Activated CD8-positive, alpha-beta T cell treated with anti-CD3 and anti-CD28 coated beads, Interleukin-2, amount 10 ng/mL, durations not matched to agents 7 days and 5 days (primary cell): Measurements from ENCODE around the gene CNGB1. TPM values are rescaled to one million over a fixed set of nuclear protein-coding genes. Genes with fewer than 3 reads are reported as not detected.
"Not testable (repeated sequence)": the region's sequence is repeated elsewhere in the genome, so short reads cannot be mapped to it uniquely, and the experiment has no call there.

Experiments
- ATAC-seq: fragments of 150-1000 bp; cut with Tn5 transposase; one replicate; pipeline ENCODE4 v1.10.0; 2021; ENCODE audit warnings: moderate library complexity
- CTCF ChIA-PET: fragments of 350-600 bp; sonication (Branson Sonifier 250); formaldehyde crosslinking; loops from one replicate; lab custom pipeline; 2021; ENCODE audit warnings: antibody characterized with exemption; lab: Charles Lee
- POLR2A ChIA-PET: fragments of 350-600 bp; sonication (Branson Sonifier 250); formaldehyde crosslinking; loops from one replicate; lab custom pipeline; 2021; ENCODE audit warnings: antibody characterized with exemption; lab: Charles Lee
- DNase-seq: peaks from one replicate; pipeline ENCODE4 v3.0.0-alpha.2; 2020
- H3K27ac Mint-ChIP-seq: one replicate; pipeline ENCODE4 v1.8.0; 2021; ENCODE audit warnings: mild to moderate bottlenecking, mixed read lengths
- H3K27me3 Mint-ChIP-seq: one replicate; pipeline ENCODE4 v1.8.0; 2021; ENCODE audit warnings: low read depth, mixed read lengths
- H3K36me3 Mint-ChIP-seq: one replicate; pipeline ENCODE4 v1.8.0; 2021; ENCODE audit warnings: low read depth, mixed read lengths
- H3K4me1 Mint-ChIP-seq: one replicate; pipeline ENCODE4 v1.8.0; 2021; ENCODE audit warnings: low read depth, mixed read lengths
- H3K4me3 Mint-ChIP-seq: one replicate; pipeline ENCODE4 v1.8.0; 2021; ENCODE audit warnings: mild to moderate bottlenecking, mixed read lengths
- H3K9me3 Mint-ChIP-seq: one replicate; pipeline ENCODE4 v1.8.0; 2022; ENCODE audit warnings: mixed read lengths; ENCODE audit not compliant: insufficient read depth
- total RNA-seq, 2 experiments: library from RNA; stranded (reverse); gene quantifications; one replicate each; pipeline ENCODE4 v1.2.3, GENCODE V29; 2021

The CNGB1 gene
- total RNA-seq, 2 experiments from 2014 or later = not detected

DNA sequence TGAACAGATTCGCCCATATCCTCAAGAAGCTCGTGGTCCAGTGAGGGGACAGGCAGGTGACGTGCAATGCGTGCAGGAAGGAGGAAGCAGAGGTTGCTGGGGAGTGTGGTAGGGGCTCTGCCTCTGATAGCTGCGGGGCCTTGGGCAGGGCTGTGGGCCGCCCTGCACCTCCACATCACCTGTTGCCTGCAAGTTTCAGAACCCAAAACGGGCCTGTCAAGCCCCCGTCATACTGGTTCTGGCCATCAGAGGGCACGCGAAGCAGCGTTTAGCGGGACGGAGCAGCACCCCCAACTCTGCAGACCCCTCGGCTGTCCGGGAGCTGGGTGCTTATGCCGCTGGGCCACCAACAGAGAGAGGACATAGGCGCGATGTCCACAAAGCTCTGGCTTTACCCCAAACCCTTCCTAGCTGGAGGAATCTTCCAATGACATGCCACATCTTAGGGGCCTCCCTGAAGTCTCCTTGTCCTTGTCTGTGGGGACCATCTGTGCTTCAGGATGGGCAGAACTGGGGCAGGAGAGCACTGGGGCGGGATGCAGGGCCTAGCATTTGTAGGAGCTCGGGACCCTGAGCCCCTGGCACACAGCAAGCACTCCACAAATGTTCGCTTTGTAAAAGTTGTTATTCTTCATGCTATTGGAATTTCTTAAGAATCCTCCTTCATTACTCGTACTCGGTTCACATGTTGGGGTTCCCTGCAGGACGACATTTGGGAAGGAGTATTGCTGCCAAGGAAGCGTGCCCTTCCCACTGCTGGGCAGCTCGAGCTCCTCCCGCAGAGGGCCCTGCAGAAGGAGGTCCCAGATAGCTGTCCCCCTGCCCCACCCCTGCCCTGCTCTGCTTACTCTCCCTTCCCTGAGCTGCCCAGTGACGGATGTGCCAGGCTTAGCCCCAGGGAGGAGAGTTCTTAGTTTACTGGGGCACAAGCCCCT lies 64.3 kb downstream of the CNGB1 start:
- peaks cover 2% of the 10 kb centered on the region for H3K27me3 Mint-ChIP-seq
- POLR2A ChIA-PET = interaction anchor here (0.9 kb wide), 1 partner anchor 93 kb away, joined by 3 read pairs; no protein-coding TSS in a partner anchor

DNA sequence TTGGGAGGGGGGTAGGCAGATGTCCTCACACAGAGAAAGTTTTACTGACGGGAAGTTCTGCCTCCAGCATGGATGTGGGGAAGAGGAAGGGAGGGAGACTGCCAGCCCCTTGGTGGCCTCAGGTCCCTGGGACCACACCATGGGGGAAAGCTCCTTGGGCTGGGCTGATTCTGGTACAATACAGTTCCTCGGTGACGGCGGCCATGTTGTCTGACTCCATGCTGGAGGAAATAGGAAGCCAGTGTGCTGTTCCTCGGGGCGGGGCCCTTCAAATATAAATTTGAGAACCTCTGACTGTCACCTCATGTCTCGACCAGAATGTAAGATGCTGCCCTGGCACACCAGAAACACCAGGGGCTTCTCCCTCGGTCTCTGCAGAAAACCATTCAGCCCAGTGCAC lies 66.8 kb downstream of the CNGB1 start:
- ChIA-PET POLR2A (no interaction called here), CTCF (no interaction called here)
- H3K4me3 Mint-ChIP-seq = no peak overlapping the region
- DNase-seq (no peak), ATAC-seq (no peak)
- H3K9me3 Mint-ChIP-seq = no peaks in the 10 kb centered on the region
- H3K36me3 Mint-ChIP-seq = no peaks in the 10 kb centered on the region
- H3K27ac Mint-ChIP-seq = no peak overlapping the region
- H3K4me1 Mint-ChIP-seq = peaks cover 8% of the 10 kb centered on the region
- H3K27me3 Mint-ChIP-seq = peaks cover 2% of the 10 kb centered on the region

More for the DNA sequence above, 64.3 kb downstream of the CNGB1 start:
- ATAC-seq (peak; percentile 60), DNase-seq (peak; percentile 47)
- Mint-ChIP-seq H3K27ac (peak overlapping the region; percentile 16), H3K9me3 (no peaks in the 10 kb centered on the region), H3K36me3 (no peaks in the 10 kb centered on the region), H3K4me1 (peaks cover 6% of the 10 kb centered on the region), H3K4me3 (no peak overlapping the region)
- CTCF ChIA-PET = interaction anchor here (1.1 to 2.5 kb wide), 6 partner anchors 13 to 316 kb away, joined by 3 to 18 read pairs (median 4); partner anchors contain the start of gene USB1

DNA sequence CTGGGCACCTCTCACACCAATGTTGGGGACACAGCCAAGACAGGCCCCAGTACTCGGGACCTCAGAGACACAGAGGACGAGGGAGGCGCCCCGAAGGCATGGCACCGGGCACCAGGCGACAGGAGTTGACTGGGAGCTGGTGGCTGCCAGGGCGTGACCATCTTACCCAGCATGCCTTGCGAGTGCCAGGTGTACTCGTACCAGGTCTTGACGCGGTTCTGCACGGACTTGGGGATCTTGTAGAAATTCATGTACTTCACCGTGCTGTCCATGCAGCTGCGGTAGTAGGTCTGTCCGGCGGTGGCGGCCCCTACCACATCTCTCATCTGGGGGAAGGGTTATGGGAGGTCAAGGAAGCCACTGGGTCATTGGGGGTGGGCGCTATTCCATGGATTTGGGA lies 67.3 kb downstream of the CNGB1 start:
- Mint-ChIP-seq H3K27ac (no peak overlapping the region), H3K4me1 (peaks cover 8% of the 10 kb centered on the region), H3K27me3 (peaks cover 2% of the 10 kb centered on the region), H3K36me3 (no peaks in the 10 kb centered on the region), H3K4me3 (no peak overlapping the region), H3K9me3 (no peaks in the 10 kb centered on the region)
- DNase-seq = no peak
- ATAC-seq = no peak
- ChIA-PET POLR2A (no interaction called here), CTCF (no interaction called here)

DNA sequence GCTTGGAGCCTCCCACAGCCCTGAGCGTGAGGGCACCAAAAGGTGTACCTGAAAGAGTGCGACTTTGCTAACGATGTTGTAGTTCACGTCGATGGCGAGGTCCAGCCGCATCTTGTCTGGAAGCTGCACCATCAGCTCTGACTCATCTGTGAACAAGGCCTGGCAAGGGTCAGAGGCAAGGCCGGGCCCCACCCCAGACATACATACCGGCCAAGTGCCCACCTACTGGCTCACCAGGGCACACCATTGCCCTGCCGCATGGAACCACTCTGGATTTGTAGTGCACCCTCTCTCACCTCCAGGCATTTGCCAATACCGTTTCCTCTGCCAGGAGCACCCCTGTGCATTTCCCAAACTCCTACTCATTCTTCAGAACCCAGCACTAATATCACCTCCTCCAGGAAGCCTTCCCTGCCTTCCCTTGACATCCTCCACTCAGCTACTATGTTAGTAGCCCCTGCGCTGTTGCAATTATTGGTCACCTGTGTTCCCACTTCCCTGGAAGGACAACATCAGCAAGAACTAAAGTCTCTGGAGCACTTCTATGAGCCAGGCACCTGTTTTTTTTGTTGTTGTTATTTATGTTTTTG lies 69.4 kb downstream of the CNGB1 start:
- Mint-ChIP-seq H3K4me3 (no peak overlapping the region), H3K4me1 (peaks cover 8% of the 10 kb centered on the region), H3K36me3 (no peaks in the 10 kb centered on the region), H3K27ac (no peak overlapping the region), H3K27me3 (peaks cover 3% of the 10 kb centered on the region), H3K9me3 (no peaks in the 10 kb centered on the region)
- no peak for DNase-seq
- no peak for ATAC-seq
- CTCF ChIA-PET = no interaction called here
- POLR2A ChIA-PET = no interaction called here

DNA sequence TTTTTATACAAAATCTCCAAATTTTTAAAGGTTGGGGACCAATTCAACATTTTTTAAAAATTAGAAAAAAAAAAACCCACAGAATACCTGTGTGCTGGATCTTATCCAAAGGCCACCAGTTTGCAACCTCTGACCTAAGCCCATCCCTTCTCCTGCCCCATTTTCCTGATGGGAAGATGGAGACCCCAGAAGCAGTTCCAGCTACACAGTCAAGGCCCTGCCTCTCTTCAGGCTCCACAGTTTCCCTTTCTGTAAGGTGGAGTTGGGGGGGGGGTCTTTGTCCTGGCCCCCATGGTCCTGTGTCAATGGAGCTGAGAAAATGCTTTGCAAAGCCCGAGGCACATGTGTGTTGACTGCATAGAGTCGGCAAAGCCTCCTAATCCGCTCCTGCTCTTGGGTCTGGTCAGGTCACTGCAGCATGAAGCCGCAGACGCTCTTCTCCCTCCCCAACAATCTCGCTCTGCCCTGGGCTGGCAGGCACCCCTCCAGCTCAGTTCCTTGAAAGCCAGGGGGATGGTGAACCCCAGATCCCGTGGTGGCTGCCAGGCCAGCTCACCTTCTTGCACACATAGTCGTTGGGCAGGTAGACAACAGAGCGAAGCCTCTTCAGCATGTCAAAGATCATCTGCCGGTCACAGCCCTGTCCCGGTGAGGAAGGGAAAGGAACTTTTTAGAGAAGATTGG lies 70.0 kb downstream of the CNGB1 start:
- Mint-ChIP-seq H3K4me3 (no peak overlapping the region), H3K27me3 (peaks cover 3% of the 10 kb centered on the region), H3K27ac (no peak overlapping the region), H3K9me3 (no peaks in the 10 kb centered on the region), H3K36me3 (no peaks in the 10 kb centered on the region), H3K4me1 (peaks cover 2% of the 10 kb centered on the region)
- CTCF ChIA-PET = interaction anchor here (1.3 to 2.1 kb wide), 3 partner anchors 38 to 398 kb away, joined by 3 to 8 read pairs (median 4); no protein-coding TSS in a partner anchor
- DNase-seq (no peak), ATAC-seq (no peak)
- POLR2A ChIA-PET = no interaction called here

DNA sequence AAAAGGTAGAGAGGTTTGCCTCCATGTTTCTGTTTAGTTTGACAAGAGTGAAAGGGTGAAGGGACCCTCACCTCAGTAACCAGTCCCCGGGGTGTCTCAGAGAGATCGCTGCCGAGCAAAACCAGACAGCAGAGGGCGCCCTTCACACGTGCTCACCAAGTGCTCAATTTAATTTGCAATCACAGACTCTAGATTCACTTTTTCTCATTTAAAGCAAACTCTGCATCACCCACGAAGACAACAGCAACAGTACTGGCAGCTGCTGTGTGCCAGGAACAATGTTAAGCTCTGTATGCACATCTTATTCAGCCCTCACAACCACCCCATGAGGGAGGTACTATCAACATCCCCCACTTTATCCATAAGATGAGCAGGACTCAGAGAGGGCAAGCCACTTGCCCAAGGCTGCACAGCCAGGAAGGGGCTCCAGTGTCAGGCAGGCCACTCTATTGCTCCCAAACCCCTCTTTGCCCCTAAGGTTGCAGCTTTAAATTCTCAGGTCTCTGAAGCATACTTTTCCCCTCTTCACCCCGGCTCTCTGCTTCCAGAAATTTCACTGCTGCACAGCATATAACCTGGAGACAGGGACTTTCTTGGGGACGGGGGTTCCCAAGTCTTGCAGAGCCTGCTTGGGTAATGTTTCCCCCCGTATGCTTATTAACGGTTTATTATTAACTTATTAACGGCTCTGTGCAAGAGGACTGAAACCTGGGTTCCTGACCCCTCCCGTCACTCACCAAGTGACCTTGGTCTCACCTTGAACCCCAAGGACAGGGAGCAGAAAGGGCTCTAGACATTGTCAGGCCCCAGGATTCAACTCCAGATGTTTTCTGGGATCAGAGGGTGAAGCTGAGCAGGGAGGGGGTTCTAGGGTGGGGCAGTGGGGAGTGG lies 70.9 kb downstream of the CNGB1 start:
- ChIA-PET POLR2A (no interaction called here), CTCF (interaction anchor here (0.7 to 2.1 kb wide), 8 partner anchors 9 to 399 kb away, joined by 3 to 8 read pairs (median 4); partner anchors contain the start of gene KATNB1)
- ATAC-seq = peak; percentile 83
- Mint-ChIP-seq H3K4me1 (peaks cover 2% of the 10 kb centered on the region), H3K27ac (no peak overlapping the region), H3K36me3 (no peaks in the 10 kb centered on the region), H3K27me3 (peaks cover 3% of the 10 kb centered on the region), H3K4me3 (no peak overlapping the region), H3K9me3 (no peaks in the 10 kb centered on the region)
- peak; percentile 83 for DNase-seq

DNA sequence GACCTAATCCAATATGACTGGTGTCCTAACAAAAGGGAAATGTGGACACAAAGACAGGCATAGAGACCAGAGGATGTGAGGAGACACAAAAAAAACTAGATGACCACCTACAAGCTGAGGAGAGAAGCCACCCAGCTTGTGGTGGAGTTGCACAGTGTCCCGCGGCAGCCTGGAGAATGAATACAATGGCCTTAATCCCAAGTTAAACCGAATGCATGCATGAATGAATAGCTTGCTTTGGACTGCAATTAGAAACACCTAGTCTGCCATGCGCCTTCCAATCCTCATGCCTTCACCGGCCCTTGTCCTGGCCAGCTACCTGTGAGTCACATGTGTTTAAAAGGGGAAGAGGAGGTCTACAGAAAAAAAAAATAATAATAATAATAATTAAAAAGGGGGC lies 72.0 kb downstream of the CNGB1 start:
- ChIA-PET POLR2A (interaction anchor here (0.7 kb wide), 1 partner anchor 102 kb away, joined by 3 read pairs; the partner anchor contains the start of genes USB1 and ZNF319), CTCF (interaction anchor here (0.7 to 2.1 kb wide), 9 partner anchors 8 to 323 kb away, joined by 3 to 8 read pairs (median 3); partner anchors contain the start of genes KATNB1 and USB1)
- H3K4me3 Mint-ChIP-seq = no peak overlapping the region
- no peak overlapping the region for H3K27ac Mint-ChIP-seq
- no peaks in the 10 kb centered on the region for H3K9me3 Mint-ChIP-seq
- H3K27me3 Mint-ChIP-seq = peaks cover 11% of the 10 kb centered on the region
- peaks cover 11% of the 10 kb centered on the region for H3K4me1 Mint-ChIP-seq
- H3K36me3 Mint-ChIP-seq = no peaks in the 10 kb centered on the region
- ATAC-seq (no peak), DNase-seq (no peak)

DNA sequence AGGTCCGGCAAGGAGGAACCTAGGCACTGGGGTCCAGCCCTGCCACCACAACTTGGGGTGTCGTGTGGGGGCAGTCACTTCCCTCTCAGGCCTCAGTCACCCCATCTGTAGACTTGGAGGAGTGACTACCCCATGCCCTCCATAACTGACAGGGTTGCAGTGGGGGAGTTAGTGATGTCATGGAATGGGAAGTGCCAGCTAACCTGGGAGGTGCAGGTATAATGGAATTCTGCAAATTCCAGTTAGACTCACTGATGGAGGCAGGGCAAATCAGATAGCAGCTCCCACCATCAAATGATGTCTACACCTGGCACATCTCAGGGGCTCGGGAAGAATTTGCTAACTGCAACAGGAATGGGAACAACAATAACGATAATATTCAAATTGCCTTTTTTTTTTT lies 72.9 kb downstream of the CNGB1 start:
- H3K27me3 Mint-ChIP-seq = peaks cover 14% of the 10 kb centered on the region
- no peak overlapping the region for H3K27ac Mint-ChIP-seq
- H3K4me1 Mint-ChIP-seq = peaks cover 13% of the 10 kb centered on the region
- no peak for ATAC-seq
- no peaks in the 10 kb centered on the region for H3K36me3 Mint-ChIP-seq
- no peak for DNase-seq
- CTCF ChIA-PET = interaction anchor here (0.8 to 1.6 kb wide), 4 partner anchors 100 to 410 kb away, joined by 3 to 6 read pairs (median 4); partner anchors contain the start of gene USB1
- no peak overlapping the region for H3K4me3 Mint-ChIP-seq
- POLR2A ChIA-PET = interaction anchor here (0.6 kb wide), 1 partner anchor 136 kb away, joined by 3 read pairs; no protein-coding TSS in a partner anchor
- H3K9me3 Mint-ChIP-seq = no peaks in the 10 kb centered on the region

DNA sequence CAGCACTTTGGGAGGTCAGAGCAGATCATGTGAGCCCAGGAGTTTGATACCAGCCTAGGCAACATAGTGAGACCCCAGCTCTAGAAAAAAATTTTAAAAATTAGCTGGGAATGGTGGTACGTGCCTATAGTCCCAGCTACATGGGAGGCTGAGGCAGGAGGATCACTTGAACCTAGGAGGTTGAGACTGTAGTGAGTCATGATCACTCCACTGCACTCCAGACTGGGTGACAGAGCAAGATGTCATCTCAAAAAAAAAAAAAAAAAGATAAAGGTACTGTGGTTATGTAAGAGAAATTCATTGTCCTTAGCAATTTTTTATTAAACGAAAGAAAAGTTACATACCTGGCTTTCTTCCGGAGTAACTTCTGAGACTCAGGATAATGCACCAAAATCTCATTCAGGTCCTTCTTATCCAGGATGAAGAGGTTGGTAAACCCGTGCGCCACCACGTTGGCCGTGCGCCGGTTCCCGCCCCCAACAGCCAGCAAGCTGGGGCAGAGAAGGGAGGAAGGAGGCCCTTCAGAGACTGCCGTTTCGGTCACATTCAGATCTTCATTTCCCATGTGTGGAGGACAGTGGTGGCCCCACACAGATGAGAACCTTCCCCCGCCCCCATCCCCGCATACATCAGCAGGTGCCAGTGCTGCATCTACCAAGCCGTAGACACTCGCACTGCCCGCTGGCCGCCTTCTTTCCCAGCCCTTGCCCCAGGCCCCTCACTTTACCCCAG lies 73.7 kb downstream of the CNGB1 start:
- DNase-seq = no peak
- POLR2A ChIA-PET = no interaction called here
- Mint-ChIP-seq H3K4me1 (peaks cover 13% of the 10 kb centered on the region), H3K27ac (no peak overlapping the region), H3K36me3 (no peaks in the 10 kb centered on the region), H3K9me3 (no peaks in the 10 kb centered on the region), H3K27me3 (peaks cover 20% of the 10 kb centered on the region), H3K4me3 (no peak overlapping the region)
- no peak for ATAC-seq
- CTCF ChIA-PET = interaction anchor here (1.2 to 1.6 kb wide), 2 partner anchors 101 to 321 kb away, joined by 3 to 4 read pairs; no protein-coding TSS in a partner anchor

DNA sequence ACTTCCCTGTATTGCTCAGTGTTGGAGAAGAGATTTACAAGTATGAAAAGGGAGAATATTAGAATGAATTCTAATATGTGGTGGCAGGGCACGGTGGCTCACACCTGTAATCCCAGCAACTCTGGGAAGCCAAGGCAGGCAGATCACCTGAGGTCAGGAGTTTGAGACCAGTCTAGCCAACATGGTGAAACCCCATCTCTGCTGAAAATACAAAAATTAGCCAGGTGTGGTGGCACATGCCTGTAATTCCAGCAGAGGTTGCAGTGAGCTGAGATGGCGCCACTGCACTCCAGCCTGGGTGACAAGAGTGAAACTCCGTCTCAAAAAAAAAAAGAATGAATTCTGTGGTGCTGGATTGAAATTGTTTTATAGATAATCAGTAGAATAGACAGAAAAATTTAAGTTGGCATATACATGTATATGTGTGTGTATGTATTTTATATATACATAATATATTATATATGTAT lies 75.8 kb downstream of the CNGB1 start:
- H3K27me3 Mint-ChIP-seq = peaks cover 29% of the 10 kb centered on the region
- CTCF ChIA-PET, H3K4me3 Mint-ChIP-seq, DNase-seq, POLR2A ChIA-PET, H3K36me3 Mint-ChIP-seq, ATAC-seq, H3K9me3 Mint-ChIP-seq, H3K27ac Mint-ChIP-seq: not testable (repeated sequence)
- peaks cover 13% of the 10 kb centered on the region for H3K4me1 Mint-ChIP-seq
